OCI-LY7 (cell line): ENCODE data around the gene MEF2B. TPM values are rescaled to one million over a fixed set of nuclear protein-coding genes. Genes with fewer than 3 reads are reported as not detected.

Source experiments
- BruUV-seq: library from RNA; stranded (reverse); fragments of 400-500 nt; replicated peaks from 2 replicates; lab custom pipeline; 2021; lab: Mats Ljungman, UMichigan
- CTCF ChIA-PET: fragments of 300-600 bp; sonication (Branson Sonifier 250); formaldehyde crosslinking; loops from one replicate; lab custom pipeline; 2022; ENCODE audit warnings: antibody characterized with exemption; ENCODE audit not compliant: unreplicated experiment; lab: Charles Lee
- POLR2A ChIA-PET: fragments of 300-600 bp; sonication (Branson Sonifier 250); formaldehyde crosslinking; loops from one replicate; lab custom pipeline; 2022; ENCODE audit warnings: antibody characterized with exemption; lab: Charles Lee
- DNase-seq: peaks from one replicate; pipeline ENCODE4 v3.0.0-alpha.2; 2015; ENCODE audit warnings: low spot score
- H2AFZ ChIP-seq: fragments of 200-600 bp; sonication (generic), shearing (Covaris generic); 2 replicates; pipeline ENCODE4 v1.6.1; 2014; ENCODE audit warnings: mild to moderate bottlenecking, antibody characterized with exemption, low read length, moderate library complexity
- H3K27ac ChIP-seq: fragments of 200-600 bp; sonication (generic); 2 replicates; pipeline ENCODE4 v1.5.1; 2014; ENCODE audit warnings: mixed run types, low read depth, mild to moderate bottlenecking, moderate library complexity, low read length, inconsistent platforms; ENCODE audit not compliant: poor library complexity, severe bottlenecking
- H3K36me3 ChIP-seq: fragments of 200-600 bp; sonication (generic); 2 replicates; pipeline ENCODE4 v1.6.1; 2014; ENCODE audit warnings: mild to moderate bottlenecking, antibody characterized with exemption, low read length, moderate library complexity, mixed read lengths; ENCODE audit not compliant: insufficient read depth
- H3K4me1 ChIP-seq: fragments of 200-600 bp; sonication (generic); 2 replicates; pipeline ENCODE4 v1.5.1; 2014; ENCODE audit warnings: mild to moderate bottlenecking, low read length; ENCODE audit not compliant: insufficient read depth, poor library complexity, severe bottlenecking
- H3K4me2 ChIP-seq: fragments of 200-600 bp; sonication (generic); 2 replicates; pipeline ENCODE4 v1.6.1; 2014; ENCODE audit warnings: mild to moderate bottlenecking, low read length
- H3K4me3 ChIP-seq: fragments of 200-600 bp; sonication (generic); 2 replicates; pipeline ENCODE4 v1.5.1; 2014; ENCODE audit warnings: mild to moderate bottlenecking, low read depth, low read length; ENCODE audit not compliant: poor library complexity, severe bottlenecking
- H3K79me2 ChIP-seq: fragments of 200-600 bp; sonication (generic); 2 replicates; pipeline ENCODE4 v1.6.1; 2016; ENCODE audit warnings: low read depth, mild to moderate bottlenecking, low read length, moderate library complexity, mixed read lengths; ENCODE audit not compliant: insufficient read depth
- H3K9me2 ChIP-seq: fragments of 200-600 bp; sonication (generic); 2 replicates; pipeline ENCODE4 v1.6.1; 2016; ENCODE audit warnings: mild to moderate bottlenecking, low read length, mixed read lengths; ENCODE audit not compliant: insufficient read depth
- H3K9me3 ChIP-seq: fragments of 200-600 bp; sonication (generic); 2 replicates; pipeline ENCODE4 v1.6.1; 2014; ENCODE audit warnings: mild to moderate bottlenecking, mixed run types, low read length, mixed read lengths
- H4K20me1 ChIP-seq: fragments of 200-600 bp; sonication (generic); 2 replicates; pipeline ENCODE4 v1.6.1; 2014; ENCODE audit warnings: mild to moderate bottlenecking, antibody characterized with exemption, low read length, moderate library complexity, mixed read lengths; ENCODE audit not compliant: insufficient read depth
- EZH2phosphoT487 ChIP-seq: fragments of 200-600 bp; sonication (generic); IDR thresholded peaks from 2 replicates; pipeline ENCODE4 v1.6.1; 2018; ENCODE audit warnings: low read depth, borderline replicate concordance, mild to moderate bottlenecking, mixed run types, antibody characterized with exemption, low read length, moderate library complexity, mixed read lengths
- intact Hi-C: fragments of 100-400 bp; cut with micrococcal nuclease; formaldehyde crosslinking; loops from one replicate; pipeline ENCODE4 v1.10.0; 2022; ENCODE audit not compliant: unreplicated experiment
- total RNA-seq, 2 experiments: library from RNA; depleted of rRNA in 1 of 2; stranded (reverse); fragments of >200 nt in 1 of 2; shearing (Covaris generic) in 1 of 2; gene quantifications; 2 replicates each; pipeline ENCODE4 v1.2.3, GENCODE V29; 2014 to 2022
- TF ChIP-seq, protein P1 (sequence below): fragments of 200-600 bp; sonication (generic); conservative IDR thresholded peaks from 2 replicates; pipeline ENCODE4 v1.5.1; 2014; ENCODE audit warnings: mild to moderate bottlenecking, antibody characterized with exemption, low read length, moderate library complexity, mixed read lengths

The MEF2B gene
- total RNA-seq, 2 experiments from 2014 or later, result 201 to 295 TPM

- BruUV-seq, result no TSS peak
- H3K79me2 ChIP-seq, result peaks cover 92% of the 10 kb centered on the region
- ChIA-PET CTCF (no interaction called here), POLR2A (interaction anchor here (1.3 kb wide), 1 partner anchor 10 kb away, joined by 4 read pairs; no protein-coding TSS in a partner anchor)
- H4K20me1 ChIP-seq, result peaks cover 12% of the 10 kb centered on the region; the same call in 1 of the 2 replicates
- TF ChIP-seq, protein P1, sequence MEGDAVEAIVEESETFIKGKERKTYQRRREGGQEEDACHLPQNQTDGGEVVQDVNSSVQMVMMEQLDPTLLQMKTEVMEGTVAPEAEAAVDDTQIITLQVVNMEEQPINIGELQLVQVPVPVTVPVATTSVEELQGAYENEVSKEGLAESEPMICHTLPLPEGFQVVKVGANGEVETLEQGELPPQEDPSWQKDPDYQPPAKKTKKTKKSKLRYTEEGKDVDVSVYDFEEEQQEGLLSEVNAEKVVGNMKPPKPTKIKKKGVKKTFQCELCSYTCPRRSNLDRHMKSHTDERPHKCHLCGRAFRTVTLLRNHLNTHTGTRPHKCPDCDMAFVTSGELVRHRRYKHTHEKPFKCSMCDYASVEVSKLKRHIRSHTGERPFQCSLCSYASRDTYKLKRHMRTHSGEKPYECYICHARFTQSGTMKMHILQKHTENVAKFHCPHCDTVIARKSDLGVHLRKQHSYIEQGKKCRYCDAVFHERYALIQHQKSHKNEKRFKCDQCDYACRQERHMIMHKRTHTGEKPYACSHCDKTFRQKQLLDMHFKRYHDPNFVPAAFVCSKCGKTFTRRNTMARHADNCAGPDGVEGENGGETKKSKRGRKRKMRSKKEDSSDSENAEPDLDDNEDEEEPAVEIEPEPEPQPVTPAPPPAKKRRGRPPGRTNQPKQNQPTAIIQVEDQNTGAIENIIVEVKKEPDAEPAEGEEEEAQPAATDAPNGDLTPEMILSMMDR, result no peak
- no peak for TF ChIP-seq EZH2phosphoT487
- no peaks in the 10 kb centered on the region for H3K9me2 ChIP-seq
- H3K9me3 ChIP-seq, result no peaks in the 10 kb centered on the region
- H3K4me3 ChIP-seq, result peak overlapping the region; percentile 93
- no peak for DNase-seq
- peaks cover 72% of the 10 kb centered on the region for H3K4me1 ChIP-seq
- peaks cover 79% of the 10 kb centered on the region for H3K36me3 ChIP-seq
- H3K4me2 ChIP-seq, result peak overlapping the region; percentile 100
- peak overlapping the region; percentile 98 for H3K27ac ChIP-seq
- intact Hi-C loops, result loop anchor here (10.0 kb wide), 2 partner anchors 499 to 641 kb away; partner anchors contain the start of genes ATP13A1, ELL and ZNF101
- H2AFZ ChIP-seq, result no peak overlapping the region
These were observed 4.7 kb downstream of the MEF2B start for GRCh38 chr19:19165396-19165795.

DNA sequence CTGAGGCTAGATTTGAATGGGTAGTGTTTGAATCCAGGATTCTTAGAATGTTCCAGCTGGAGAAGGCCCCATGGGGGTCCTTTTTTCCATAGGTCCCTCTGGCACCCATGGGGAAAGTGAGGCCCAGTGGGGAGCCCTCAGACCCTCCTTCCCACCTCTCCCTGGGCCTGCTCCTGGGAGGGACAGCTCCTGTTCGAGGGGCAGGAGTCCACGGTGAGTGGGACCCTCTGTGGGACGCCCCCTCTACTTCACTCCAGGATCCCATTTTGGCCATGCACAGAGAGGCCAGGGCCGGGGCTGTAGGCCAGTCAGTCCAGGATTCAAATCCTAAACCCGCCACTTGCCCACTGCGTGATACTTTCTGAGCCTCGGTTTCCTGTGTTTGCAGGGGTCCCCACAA is 7.6 kb downstream of the MEF2B start:
- ChIA-PET POLR2A (interaction anchor here (1.7 kb wide), 1 partner anchor 14 kb away, joined by 4 read pairs; no protein-coding TSS in a partner anchor), CTCF (no interaction called here)
- H3K4me1 ChIP-seq, result peaks cover 96% of the 10 kb centered on the region
- peaks cover 83% of the 10 kb centered on the region for H3K79me2 ChIP-seq
- no peaks in the 10 kb centered on the region for H3K9me2 ChIP-seq
- TF ChIP-seq EZH2phosphoT487, result no peak
- TF ChIP-seq, protein P1, result no peak
- intact Hi-C loops, result loop anchor here (10.0 kb wide), 2 partner anchors 502 to 638 kb away; partner anchors contain the start of genes ATP13A1, ELL and ZNF101
- H4K20me1 ChIP-seq, result 0 out of 2 replicates have a peak, but pooled peaks cover 4% of the 10 kb centered on the region
- DNase-seq, result no peak
- no TSS peak for BruUV-seq
- H3K9me3 ChIP-seq, result no peaks in the 10 kb centered on the region
- H3K36me3 ChIP-seq, result peaks cover 71% of the 10 kb centered on the region
- H3K27ac ChIP-seq, result peak overlapping the region; percentile 98
- H3K4me3 ChIP-seq, result peak overlapping the region; percentile 93
- peak overlapping the region; percentile 100 for H3K4me2 ChIP-seq
- H2AFZ ChIP-seq, result no peak overlapping the region

- TF ChIP-seq, protein P1, result no peak
- no peak for TF ChIP-seq EZH2phosphoT487
- Histone ChIP-seq H3K4me2 (peak overlapping the region; percentile 100), H3K9me2 (no peaks in the 10 kb centered on the region), H3K27ac (peak overlapping the region; percentile 98), H3K36me3 (peaks cover 70% of the 10 kb centered on the region), H4K20me1 (no peaks in the 10 kb centered on the region), H3K9me3 (no peaks in the 10 kb centered on the region), H3K79me2 (peaks cover 80% of the 10 kb centered on the region), H3K4me1 (peaks cover 97% of the 10 kb centered on the region), H3K4me3 (peak overlapping the region; percentile 93), H2AFZ (no peak overlapping the region)
- no TSS peak for BruUV-seq
- peak; percentile 94 for DNase-seq
- ChIA-PET CTCF (no interaction called here), POLR2A (interaction anchor here (0.6 to 8.0 kb wide), 4 partner anchors 9 to 368 kb away, joined by 3 to 201 read pairs (median 3); partner anchors contain the start of genes MEF2B and YJEFN3)
- intact Hi-C loops, result loop anchor here (1.0 to 10.0 kb wide), 3 partner anchors 10 to 636 kb away; partner anchors contain the start of genes ATP13A1, ELL, MEF2B and ZNF101
These were observed 9.5 kb downstream of the MEF2B start for GRCh38 chr19:19160461-19161035.
